Measurements from ENCODE around the gene SRC.

The SRC gene

DNA sequence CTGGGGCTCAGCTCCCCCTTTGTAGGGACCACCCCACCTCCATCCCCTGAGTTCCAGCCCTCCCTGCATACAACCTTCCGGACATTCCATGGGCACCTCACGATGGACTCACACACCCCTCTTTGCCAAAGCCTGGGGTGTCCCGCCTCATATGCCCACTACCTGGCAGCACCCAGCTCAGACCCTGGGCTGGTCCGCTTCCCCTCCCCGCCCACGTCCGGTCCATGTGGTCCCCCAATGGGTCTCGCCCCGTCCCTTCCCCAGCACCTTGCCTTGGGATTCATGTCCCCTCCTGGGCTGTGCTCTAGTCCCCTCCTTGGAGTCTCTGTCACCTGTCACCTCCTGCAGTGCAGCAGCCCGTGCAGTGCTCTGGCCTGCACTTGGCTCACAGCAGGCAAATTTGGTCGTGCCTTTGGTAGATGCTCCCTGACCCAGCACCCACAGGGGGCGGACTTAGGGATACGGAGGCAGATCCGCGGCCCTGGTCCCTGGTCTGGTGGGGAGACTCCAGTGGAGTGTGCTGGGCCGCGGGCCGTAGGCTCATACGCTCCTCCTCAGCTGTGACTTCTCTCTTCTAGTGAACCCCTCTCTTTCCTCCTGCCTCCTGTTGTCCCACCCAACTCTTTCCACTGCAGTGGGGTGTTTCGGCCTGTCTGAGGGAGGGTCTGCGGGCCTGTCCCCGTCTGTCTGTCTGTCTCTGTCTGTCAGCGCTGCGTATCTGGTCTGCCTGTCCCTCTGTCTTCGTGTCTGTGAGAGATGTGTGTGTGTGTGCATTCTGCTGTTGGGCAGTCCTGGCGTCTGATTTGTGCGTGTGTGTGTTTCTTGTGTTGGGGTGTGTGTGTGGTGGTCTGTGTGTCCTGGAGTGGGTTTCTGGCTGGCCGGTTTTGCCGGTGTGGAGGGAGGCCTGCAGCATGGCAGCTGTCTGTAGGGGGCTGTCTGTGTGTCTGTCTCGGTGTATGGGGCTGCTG is 69.5 kb downstream of the SRC start:
- no peak for DNase-seq

DNA sequence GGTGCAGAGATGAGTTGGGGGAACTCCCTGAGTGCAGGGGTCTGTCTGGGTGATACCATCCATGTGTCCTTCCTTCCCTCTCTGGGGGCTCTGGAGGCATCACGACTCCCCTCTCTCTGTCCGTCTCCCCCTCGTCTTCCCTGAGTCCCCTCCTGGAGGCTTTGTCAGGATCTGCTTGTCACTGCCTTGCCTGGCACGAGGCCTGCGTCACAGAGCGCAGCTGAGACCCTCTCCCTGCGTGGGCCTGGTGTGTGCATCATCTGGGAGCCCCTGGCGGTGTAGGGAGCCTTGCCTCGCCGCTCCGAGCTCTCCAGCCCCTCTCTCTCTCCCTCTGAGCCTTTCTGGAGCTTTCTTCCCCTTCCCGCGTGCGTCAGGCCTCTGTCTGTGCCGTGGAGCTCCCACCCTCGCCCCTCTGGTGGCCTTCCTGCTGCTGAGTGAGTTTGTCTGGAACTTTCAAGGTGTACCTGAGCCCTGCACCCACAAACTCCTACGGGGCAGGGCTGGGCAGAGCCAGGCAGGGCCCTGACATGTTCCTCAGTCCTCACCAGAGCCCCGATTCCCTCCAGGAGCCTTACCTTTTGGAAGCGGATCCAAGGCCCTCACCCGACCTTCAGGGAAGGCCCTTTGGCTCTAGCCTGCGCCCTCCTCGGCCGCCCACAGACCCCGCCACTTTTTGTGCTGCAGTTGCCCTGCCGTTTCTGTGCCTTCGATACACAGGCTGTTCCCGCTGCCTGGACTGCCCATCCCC is 70.3 kb downstream of the SRC start:
- DNase-seq = no peak

DNA sequence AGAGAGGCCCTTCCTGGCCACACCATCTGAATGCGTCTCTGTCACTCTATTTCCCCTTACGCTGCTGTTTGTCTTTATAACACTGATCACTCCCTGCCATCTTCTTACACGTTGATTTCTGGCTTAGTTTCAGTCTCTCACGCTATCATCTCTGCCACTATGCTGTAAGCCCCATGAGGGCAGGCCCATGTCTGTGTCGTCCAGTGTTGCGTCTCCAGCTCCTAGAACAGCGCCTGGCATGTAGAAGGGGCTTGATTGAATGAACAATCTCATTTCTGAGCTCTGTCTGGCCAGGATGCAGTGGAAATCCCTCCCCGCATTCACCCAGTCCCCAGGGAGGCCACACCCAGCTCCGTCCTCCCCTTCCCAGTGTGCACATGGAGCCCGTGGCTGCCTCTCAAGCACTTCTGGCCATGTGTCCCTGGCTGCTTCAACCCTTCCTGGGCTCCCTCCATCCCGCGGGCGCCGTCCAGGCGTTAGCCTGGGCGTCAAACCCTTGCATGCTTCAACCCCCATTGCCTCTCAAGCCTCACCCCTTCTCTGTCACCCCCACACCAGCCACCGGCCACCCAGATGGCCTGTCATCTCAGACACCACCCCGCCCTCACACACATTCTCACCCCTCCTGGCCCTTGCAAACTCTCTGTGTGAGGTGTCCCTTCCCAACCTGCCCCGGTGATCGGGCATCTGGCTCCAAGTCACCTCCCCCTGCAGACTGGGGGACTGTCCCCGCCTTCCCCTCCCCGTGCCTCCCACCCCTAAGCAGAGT is 71.1 kb downstream of the SRC start:
- DNase-seq = no peak

DNA sequence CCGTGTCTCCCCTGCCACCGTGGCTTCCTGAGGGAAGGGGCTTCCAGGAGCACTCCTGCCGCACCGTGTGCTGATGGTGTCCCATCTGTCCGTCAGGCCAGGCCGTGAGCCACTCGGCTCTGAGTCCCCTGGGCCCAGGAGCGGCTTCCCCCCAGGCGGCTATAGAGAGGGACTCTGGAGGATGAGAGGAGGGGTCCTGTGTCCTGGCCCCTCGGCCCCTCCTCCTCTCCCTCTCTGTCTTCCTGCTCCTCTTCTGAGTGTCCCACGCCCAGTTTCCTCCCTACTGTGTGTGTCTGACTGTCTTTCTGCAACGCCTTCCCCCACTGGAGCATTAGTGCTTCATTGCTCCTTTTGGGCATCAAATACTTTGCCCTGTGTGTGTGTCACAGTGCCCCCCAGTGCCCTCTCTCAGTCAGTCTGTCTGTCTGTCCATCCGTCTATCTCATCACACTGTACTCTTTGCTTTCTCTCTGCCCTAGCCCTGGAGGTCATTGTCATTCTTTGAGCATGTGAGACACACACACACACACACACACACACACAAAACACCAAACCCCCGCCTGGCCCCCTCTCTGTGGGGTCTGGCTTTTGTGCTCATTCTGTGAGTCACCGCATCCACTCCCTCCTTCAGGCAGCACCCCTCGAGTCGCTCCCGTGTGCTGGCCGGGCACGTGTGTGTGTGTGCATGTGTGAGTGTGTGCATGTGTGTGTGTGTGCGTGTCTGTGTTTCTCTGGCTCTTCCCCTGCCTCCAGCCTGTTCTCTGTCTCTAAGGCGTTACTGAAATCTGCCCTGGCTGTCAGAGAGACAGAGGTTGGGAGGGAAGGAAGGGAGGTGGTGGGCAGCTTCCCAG is 71.9 kb downstream of the SRC start:
- peak; percentile 57 for DNase-seq

DNA sequence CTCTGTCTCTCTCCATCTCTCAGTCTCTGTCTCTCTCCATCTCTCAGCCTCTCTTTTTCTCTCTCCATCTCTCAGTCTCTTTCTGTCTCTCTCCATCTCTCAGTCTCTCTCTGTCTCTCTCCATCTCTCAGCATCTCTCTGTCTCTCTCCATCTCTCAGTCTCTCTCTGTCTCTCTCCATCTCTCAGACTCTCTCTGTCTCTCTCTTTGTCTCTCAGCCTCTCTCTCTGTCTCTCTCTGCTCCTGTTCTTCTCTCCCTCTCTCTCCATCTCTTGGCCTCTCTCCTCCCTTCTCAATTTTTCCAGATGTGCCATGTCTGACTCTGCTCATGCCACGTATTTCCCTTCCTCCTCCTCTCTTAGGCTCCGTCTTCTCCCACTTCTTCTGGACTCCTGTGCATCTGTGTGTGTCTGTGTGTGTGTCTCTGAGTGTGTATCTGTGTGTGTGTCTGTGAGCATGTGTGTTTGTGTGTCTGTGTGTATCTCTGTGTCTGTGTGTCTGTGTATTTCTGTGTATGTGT is 72.7 kb downstream of the SRC start:
- no peak for DNase-seq

DNA sequence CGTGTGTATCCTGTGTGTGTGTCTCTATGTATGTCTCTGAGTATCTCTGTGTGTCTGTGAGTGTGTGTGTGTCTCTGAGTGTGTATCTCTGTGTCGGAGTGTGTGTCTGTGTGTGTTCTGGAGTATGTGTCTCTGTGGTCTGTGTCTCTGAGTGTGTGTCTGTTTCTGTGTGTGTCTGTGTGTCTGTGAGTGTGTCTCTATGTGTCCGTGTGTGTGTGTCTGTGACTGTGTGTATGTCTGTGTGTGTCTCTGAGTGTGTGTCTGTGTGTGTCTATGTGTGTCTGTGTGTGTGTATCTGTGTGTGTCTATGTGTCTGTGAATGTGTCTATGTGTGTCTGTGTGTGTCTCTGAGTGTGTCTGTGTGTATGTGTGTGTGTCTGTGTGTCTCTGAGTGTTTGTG is 73.4 kb downstream of the SRC start:
- DNase-seq = no peak

DNA sequence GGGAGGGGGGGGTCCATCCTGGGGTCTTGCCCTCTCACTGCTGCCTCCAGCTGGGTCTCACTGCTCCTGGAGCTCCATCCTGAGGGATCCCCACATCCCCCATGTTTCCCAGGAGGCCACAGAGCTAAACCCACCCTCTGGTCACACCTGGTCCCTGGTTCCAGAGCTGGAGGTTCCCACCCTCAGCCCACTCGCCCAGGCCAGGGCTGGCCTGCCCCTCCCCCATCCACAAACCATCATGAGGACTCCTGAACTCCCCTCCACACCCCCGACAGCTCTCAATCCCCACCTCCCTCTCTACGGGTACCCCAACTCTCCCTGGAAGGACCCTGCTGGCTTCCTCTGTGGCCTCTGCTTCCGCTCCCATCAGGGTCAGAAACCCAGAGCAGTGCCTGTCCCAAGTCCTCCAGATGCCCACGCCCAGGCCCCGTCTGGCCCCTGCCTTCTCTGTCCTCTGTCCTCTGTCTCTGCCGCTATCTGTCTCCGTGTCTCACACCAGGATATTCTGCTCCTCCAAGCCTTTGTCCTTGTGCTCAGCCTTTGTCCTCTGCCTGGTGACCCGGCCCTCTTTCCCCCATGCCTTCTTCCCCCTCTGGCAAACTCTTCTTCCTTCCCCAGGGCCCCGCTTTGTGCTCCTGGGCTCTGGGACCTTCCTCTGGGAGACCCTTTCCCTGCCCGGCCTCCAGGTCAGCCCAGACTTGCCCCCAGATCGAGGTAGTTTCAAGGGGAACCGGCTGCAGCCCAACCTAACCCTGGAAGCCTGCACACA is 74.0 kb downstream of the SRC start:
- no peak for DNase-seq

DNA sequence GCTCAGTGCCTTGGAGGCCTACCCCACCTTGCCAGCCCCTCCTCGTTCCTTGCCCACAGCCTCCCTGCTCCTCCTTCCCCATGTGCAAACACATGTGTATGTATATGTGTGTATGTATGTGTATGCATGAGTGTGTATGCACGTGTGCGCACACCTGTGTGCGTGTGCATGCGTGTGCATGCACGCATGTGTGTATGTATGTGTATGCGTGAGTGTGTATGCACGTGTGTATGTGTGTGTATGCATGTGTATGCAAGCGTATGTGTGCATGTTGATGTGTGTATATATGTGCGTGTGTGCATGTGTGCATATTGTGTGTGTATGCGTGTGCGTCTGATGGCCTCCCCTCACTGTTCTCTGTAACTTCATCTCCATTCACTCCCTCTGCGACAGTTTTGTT is 74.7 kb downstream of the SRC start:
- DNase-seq = no peak

DNA sequence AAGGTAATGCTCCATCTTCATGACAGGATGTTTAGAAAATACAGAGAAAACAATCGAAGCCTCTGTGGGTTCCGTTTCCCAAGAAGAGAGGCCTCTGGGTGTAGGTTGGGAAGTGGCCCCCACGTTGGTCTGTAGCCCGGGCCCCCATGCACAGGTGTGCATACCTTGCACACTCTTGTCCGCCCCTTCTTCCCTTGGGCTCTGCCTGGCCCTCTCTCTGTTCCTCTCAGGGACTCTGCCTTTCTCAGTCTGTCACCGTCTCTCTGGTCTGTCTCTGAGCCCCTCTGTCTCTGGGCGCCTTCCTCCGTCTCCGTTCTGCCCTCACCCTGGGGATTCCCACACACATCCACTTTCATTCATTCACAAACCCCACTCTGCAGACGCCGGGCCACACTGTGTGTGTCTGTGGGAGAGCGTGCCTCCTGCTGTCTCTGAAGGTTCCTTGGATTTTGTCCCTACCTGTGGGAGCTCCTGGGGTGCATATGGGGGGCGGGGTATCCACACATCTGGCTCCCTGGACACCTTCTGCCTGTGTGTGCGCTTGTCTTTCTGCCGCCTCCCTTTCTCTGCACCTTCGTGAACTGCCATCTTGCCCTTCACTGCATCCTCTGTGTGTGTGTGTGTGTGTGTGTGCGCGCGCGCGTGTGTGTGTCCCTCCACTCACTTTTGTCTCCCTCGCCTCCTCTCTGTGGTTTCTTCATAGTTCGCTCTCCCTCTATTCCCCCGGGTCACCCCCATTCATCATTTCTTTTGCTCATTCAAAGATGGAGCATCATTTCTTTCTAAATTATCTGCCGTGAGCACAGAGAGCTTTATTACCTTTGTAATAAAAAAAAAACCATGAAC is 75.3 kb downstream of the SRC start:
- no peak for DNase-seq

DNA sequence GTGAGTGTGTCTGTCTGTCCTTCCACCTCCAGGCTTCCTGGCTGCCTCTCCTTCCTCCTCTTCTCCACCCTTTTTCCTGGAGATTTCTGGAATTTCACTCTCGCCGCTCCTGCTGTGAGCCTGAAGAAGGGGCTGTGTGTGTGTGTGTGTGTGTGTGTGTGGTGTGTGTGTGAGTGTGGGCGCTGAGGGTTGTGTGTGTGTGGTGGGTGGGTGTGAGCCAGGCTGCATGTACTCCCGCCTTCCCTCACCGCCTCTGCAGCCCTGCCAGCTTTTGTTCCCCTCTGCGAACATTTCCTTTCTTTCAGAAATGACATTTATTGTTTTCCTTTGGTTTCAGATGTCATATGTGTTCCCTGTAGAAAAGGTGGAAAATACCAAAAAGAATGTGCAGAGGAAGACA is 76.0 kb downstream of the SRC start:
- DNase-seq = peak; percentile 65

DNA sequence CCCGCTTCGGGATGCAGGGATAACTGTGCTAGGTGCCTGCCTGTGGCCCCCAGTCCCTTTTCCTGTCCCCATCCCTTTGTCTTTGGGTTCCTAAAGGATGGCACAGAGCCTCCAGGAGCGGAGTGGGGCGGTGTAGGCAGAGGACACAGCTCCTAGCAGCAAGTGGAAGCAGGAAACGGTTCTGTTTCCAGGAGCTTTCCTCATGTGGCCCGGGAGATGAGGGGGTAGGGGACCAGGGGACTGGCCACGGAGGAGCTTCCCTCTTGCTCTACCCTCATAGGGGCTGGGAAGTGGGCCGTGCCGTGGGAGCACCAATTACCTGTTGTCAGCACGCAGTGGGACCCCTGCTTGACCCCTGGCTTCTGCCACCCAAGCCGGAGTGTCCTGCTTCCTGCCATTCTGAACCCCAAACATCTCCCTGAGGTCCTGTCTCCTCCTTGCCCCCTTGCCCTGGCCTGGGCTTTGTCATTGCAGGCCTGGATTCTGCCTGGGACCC is 76.9 kb downstream of the SRC start:
- no peak for DNase-seq

DNA sequence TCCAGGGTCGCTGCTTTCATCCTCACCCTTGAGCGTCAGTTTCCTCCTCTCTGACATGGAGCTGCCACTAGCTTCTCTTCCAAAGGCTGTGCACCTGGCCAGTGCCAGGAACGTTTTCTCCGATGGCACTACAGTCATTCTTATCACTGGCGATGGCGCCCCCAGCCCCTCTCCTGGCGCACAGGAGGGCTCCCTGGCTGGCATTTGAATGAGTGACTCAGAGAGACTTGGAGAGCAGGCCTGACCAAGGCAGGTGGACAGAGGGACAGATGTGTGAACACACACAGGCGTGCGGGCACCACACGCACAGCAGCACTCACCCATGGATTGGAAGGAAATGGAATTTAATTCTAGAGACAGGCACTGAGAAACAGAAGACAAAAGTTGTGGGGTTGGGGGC is 77.6 kb downstream of the SRC start:
- DNase-seq = no peak

DNA sequence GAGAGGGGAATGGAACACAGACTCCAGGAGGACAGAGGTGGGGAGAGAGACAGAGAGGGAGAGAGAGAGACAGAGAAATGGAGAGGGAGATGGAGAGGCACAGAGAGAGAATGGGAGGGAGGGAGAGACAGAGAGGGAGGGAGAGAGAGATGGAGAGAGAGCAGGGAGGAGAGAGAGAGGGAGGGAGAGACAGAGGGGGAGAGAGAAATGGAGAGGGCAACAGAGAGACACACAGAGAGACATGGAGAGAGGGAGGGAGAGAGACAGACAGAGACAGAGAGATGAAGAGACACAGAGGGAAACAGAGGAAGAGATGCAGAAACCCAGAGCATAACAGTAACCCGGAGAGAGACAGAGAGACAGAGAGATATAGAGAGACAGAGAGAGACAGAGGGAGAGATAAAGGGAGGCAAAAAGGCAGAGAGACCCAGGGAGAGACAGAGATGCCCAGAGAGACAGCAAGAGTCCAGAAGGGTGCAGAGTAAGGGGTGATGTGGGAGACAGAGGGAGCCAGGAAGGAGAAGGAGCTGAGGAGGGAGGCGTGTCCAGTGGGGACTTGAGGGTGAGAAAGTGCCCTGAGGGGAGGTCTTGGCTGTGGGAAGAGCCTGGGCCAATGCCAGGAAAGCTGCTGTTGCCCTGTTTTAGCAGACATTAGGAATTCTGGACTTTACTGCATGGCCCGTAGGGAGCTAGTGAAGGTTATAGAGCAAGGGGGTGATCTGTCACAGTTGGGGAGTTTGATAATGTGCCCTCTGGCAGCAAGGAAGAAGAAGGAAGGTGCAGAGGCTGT is 78.3 kb downstream of the SRC start:
- DNase-seq = no peak

DNA sequence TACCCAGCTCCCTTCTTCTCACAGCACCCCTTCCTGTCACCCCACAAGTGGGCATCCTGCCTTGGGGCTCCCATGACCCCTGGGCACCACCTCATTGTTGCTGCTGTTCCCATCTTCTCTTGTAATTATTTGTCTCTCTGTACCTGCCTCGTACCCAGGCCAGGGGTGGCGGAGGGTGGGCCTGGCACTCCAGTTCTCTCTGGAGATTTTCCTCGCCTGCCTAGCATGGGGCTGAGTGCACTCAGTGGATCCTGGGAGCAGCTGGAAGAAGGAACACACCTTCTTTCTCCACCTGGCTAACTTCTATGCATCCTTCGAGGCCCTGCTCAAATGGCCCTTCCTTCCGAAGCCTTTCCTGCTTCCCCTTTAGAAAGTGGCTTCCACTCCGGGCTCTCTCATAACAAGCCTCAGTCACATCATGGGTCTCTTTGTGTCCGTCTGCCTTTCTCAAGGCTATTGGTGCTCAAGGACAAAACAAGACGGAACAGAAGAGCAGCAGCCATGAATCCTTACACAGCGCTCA is 79.2 kb downstream of the SRC start:
- no peak for DNase-seq

DNA sequence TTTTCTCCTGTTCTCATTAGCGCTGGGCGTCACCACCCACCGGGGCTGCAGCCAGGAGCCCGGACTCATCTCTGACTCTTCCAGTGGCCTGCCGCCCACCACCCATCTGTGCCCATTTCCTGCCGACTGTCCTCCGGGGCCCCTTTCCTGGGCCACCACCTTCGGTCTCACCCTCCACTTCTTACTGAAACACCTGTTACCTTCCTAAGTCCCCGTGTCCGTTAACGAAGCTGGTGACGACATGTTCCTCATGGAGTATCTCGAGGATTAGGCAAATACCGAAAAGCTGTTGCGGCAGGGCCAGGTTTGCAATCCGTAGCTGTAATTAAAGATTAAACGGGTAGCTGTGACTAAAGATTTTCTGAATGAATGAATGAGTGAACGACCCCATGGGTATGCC is 80.2 kb downstream of the SRC start:
- no peak for DNase-seq

DNA sequence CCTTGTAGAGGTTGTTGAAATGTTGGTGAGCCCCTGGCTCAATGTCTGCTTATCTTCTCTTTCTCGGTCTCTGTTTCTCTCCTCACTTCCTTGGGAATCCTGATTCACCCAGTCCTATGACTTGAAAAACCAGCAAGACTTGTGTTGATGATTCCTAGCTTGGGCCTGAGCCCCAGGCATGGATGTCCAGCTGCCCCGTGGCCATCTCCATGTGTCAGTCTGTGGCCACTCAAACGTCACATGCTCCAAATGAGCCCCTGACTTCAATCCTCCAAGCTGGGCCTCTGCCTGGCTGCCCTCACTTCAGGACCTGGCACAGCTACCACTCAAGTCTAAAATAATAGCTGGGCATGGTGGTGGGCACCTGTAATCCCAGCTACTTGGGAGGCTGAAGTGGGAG is 81.0 kb downstream of the SRC start:
- no peak for DNase-seq

DNA sequence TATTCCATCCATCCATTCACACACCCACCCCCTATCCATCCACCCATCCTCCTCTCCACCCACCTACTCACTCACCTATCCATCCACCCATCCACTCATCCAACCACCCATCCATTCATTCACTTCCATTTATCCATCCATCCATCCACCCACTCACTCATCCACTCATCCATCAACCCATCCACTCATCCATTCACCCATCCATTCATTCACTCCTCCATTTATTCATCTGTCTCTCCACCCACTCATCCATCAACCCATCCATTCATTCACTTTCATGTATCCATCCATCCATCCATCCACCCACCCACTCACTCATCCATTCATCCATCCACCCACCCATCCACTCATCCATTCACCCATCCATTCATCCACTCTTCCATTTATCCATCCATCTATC is 84.1 kb downstream of the SRC start:
- no peak for DNase-seq

DNA sequence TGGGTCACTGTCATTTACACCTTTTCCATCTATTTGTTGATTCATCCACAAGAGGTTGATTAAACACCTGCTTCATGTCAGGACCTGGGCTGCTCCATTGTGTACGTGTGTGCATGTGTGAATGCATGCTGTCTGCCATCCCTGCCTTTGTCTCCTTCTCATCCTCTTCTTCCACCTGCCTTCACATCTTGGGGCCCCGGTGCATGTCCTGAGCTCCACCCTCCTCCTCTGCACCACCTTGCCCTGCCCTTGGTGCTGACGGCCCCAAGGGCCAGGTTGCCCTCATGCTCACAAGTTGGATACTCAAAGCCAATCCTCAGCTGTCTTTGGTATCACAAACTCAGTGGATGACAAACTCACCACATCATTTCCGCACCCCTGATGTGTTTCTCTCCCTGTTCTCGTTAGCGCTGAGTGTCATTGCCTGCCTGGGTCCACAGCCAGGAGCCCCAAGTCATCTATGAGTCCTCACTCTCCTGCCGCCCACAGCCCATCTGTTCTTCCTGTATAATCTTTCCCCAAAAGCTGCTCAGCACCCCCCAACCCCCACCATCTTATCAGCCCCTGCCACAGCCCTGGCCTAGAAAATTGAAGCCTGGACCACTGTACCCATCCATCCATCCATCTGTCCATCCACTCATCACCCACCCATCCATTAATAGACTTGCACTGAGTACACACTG is 85.0 kb downstream of the SRC start:
- DNase-seq = no peak

All from fibroblast of skin of scalp (primary cell).